NB4 (cell line): ENCODE data around the gene CLPX.

Source experiments
- CTCF ChIP-seq: IDR thresholded peaks from one replicate; pipeline ENCODE4 v1.5.1; 2012; ENCODE audit warnings: low read depth, low read length
- MYC ChIP-seq: IDR thresholded peaks from 2 replicates; pipeline ENCODE4 v1.6.1; 2011; ENCODE audit warnings: low read depth, low read length
- POLR2A ChIP-seq: IDR thresholded peaks from 2 replicates; pipeline ENCODE4 v1.6.1; 2011; ENCODE audit warnings: mild to moderate bottlenecking; ENCODE audit not compliant: insufficient read length; ENCODE audit errors: extremely low read depth

GRCh38 chr15:65232520-65232919 lies 47.4 kb upstream of the CLPX start:
- no peak for TF ChIP-seq CTCF
- no peak for TF ChIP-seq POLR2A
- no peak for TF ChIP-seq MYC
